Upper lobe of left lung (tissue), 4 donors: ENCODE results near the gene KSR2.

Experiments used
- CTCF ChIP-seq, 6 experiments: fragments of 450-650 bp in 4 of 6; fragments of 200-600 bp in 2 of 6; sonication (generic) in 2 of 6; IDR thresholded peaks; one replicate each; pipeline ENCODE4 v1.5.1; 2016 to 2019; ENCODE audit warnings: antibody characterized with exemption in 6 of 6
- EP300 ChIP-seq, 4 donors: sonication (generic); formaldehyde crosslinking; IDR thresholded peaks; one replicate each; pipeline ENCODE4 v1.5.1; 2017; ENCODE audit warnings: antibody characterized with exemption in 4 of 4, control low read depth in 2 of 4
- POLR2A ChIP-seq, 4 donors: fragments of 450-650 bp; IDR thresholded peaks; one replicate each; pipeline ENCODE4 v1.5.1; 2016 to 2017; ENCODE audit warnings: antibody characterized with exemption in 4 of 4, mild to moderate bottlenecking in 2 of 4
- POLR2AphosphoS5 ChIP-seq, 2 donors: sonication (generic); formaldehyde crosslinking; IDR thresholded peaks; one replicate each; pipeline ENCODE4 v1.5.1; 2017; ENCODE audit warnings: antibody characterized with exemption in 2 of 2

GRCh38 chr12:117486840-117487659 lies 481.7 kb downstream of the KSR2 start:
- TF ChIP-seq CTCF (IDR thresholded peaks at IDR 0.05) (no peak), POLR2A (IDR thresholded peaks at IDR 0.05) (no peak), EP300 (IDR thresholded peaks at IDR 0.05) (no peak), POLR2AphosphoS5 (IDR thresholded peaks at IDR 0.05) (no peak)
